ENCODE measurements around the gene CHST9. TPM values are rescaled to one million over a fixed set of nuclear protein-coding genes. Genes with fewer than 3 reads are reported as not detected.

CHST9 gene
- total and polyA plus RNA-seq, 10 donors, result 0.87 to 23.9 (median 8.4) TPM

DNA sequence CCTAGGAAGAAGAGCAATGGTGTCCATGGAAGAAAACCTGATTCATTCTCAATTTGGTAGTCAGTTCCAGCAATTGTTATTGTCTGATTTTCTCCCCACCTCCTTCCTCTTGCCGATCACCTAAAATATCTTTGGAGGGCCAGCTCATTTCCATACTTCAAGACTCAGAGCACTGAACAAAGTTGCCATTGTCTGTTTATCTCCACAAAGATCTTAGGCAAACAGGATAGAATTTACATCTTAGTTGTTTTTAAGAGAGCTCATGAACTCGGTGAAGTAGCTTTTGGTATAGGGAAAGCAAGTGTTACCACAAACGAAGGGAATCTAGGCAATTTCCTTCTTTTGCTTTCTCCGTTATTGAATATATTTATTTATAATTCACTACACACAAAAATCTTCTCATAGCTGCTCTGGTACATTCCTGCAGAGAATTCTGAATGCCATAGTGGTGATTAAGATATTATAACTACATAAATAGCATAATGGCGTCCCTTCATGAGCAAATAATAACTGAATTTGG, 41.5 kb upstream of the CHST9 start:
- Histone ChIP-seq H3K27ac (no peak overlapping the region), H3K36me3 (no peaks in the 10 kb centered on the region), H3K4me3 (no peak overlapping the region), H3K27me3 (replicated peaks in 1 of 7) (no peaks in the 10 kb centered on the region), H3K9me3 (peaks cover 0 to 10% (median 0%) of the 10 kb centered on the region in 8 donors), H3K4me1 (no peaks in the 10 kb centered on the region)
- no peak for TF ChIP-seq POLR2A (IDR thresholded peaks at IDR 0.05)
- TF ChIP-seq POLR2AphosphoS5 (IDR thresholded peaks at IDR 0.05), result no peak
- TF ChIP-seq, protein P1, sequence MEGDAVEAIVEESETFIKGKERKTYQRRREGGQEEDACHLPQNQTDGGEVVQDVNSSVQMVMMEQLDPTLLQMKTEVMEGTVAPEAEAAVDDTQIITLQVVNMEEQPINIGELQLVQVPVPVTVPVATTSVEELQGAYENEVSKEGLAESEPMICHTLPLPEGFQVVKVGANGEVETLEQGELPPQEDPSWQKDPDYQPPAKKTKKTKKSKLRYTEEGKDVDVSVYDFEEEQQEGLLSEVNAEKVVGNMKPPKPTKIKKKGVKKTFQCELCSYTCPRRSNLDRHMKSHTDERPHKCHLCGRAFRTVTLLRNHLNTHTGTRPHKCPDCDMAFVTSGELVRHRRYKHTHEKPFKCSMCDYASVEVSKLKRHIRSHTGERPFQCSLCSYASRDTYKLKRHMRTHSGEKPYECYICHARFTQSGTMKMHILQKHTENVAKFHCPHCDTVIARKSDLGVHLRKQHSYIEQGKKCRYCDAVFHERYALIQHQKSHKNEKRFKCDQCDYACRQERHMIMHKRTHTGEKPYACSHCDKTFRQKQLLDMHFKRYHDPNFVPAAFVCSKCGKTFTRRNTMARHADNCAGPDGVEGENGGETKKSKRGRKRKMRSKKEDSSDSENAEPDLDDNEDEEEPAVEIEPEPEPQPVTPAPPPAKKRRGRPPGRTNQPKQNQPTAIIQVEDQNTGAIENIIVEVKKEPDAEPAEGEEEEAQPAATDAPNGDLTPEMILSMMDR (IDR thresholded peaks at IDR 0.05 in 8 of 11, conservative IDR thresholded peaks at IDR 0.05 in 3 of 11), result no peak
- intact Hi-C loops (cut with DNase I; ENCODE audit: low total_unique reads), result no loop called here
- WGBS, 5 donors, result 57 to 72% (median 60%) methylated on average over 5 of the region's 5 CpGs
- no peak for DNase-seq

DNA sequence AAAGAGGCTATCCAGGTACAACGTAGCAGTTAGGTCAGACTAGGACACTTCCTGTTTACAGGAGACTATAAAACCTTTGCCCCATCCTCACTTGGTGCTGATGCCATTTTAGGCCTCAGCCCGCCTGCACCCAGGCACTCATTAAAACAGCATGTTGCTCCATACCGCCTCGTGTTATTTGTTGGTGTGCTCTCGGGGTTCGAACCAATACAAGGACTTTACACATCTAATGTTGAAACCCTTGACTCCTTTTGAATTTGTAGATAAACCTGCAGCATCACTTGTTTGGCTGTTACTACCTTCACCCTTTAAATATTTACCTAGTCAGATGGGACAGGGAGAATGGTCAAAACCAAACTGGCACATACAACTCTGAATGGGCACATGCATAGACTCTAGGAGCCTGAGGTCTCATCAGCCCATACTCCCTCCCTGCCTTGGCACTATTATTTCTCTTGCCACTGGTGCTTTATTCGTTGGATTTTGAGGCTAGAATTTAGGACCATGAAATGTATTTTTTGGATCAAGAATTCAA, 40.9 kb upstream of the CHST9 start:
- WGBS, 5 donors, result 81 to 89% (median 83%) methylated on average over 7 of the region's 7 CpGs
- TF ChIP-seq POLR2AphosphoS5 (IDR thresholded peaks at IDR 0.05), result no peak
- no peak for TF ChIP-seq POLR2A (IDR thresholded peaks at IDR 0.05)
- TF ChIP-seq, protein P1 (IDR thresholded peaks at IDR 0.05 in 8 of 11, conservative IDR thresholded peaks at IDR 0.05 in 3 of 11), result no peak
- no peak for DNase-seq
- Histone ChIP-seq H3K27ac (no peak overlapping the region), H3K4me3 (no peak overlapping the region), H3K36me3 (no peaks in the 10 kb centered on the region), H3K27me3 (replicated peaks in 1 of 7) (no peaks in the 10 kb centered on the region), H3K4me1 (no peaks in the 10 kb centered on the region), H3K9me3 (peaks cover 0 to 10% (median 0%) of the 10 kb centered on the region in 8 donors)
- intact Hi-C loops (cut with DNase I; ENCODE audit: low total_unique reads), result no loop called here

DNA sequence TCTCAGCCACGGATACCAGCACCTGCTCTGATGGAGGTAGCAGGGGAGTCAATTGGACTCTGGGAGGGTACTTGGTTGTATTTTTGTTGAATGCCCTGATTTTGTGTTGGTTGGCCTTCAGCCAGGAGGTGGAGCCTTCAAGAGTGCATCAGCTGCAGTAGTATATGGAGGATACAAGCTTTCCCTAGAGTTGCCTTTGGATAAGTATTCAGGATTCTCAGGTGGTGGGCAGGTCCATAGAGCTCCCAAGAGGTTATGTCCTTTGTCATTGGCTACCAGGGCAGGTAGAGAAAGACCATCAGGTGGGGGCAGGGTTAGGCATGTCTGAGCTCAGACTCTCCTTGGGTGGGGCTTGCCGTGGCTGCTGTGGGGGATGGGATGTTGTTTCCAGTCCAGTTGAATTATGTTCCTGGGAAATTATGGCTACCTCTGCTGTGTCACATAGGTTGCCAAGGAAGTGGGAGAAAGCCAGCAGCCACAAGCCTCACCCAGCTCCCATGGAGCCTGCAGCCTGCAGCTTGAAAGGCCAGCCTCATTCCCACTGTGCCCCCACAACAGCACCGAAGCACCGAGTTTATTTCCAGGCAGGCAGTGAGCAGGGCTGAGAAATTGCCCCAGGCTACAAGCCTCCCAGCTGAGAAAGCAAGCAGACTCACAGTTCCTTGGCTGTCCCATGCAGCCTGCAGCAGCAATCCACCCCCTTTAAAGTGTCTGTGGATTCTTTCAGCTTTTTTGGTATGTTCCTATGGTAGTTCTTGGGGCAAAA, 38.6 kb upstream of the CHST9 start:
- peaks cover 0 to 9% (median 0%) of the 10 kb centered on the region in 8 donors for H3K9me3 ChIP-seq
- H3K36me3 ChIP-seq, result no peaks in the 10 kb centered on the region
- WGBS, 5 donors, result 41 to 56% (median 49%) methylated on average over 4 of the region's 4 CpGs
- DNase-seq, result no peak
- no peak for TF ChIP-seq POLR2A (IDR thresholded peaks at IDR 0.05)
- TF ChIP-seq POLR2AphosphoS5 (IDR thresholded peaks at IDR 0.05), result no peak
- TF ChIP-seq, protein P1 (IDR thresholded peaks at IDR 0.05 in 8 of 11, conservative IDR thresholded peaks at IDR 0.05 in 3 of 11), result no peak
- intact Hi-C loops (cut with DNase I; ENCODE audit: low total_unique reads), result no loop called here
- no peak overlapping the region for H3K4me3 ChIP-seq
- no peaks in the 10 kb centered on the region for H3K27me3 ChIP-seq (replicated peaks in 1 of 7)
- H3K4me1 ChIP-seq, result no peaks in the 10 kb centered on the region
- no peak overlapping the region for H3K27ac ChIP-seq

DNA sequence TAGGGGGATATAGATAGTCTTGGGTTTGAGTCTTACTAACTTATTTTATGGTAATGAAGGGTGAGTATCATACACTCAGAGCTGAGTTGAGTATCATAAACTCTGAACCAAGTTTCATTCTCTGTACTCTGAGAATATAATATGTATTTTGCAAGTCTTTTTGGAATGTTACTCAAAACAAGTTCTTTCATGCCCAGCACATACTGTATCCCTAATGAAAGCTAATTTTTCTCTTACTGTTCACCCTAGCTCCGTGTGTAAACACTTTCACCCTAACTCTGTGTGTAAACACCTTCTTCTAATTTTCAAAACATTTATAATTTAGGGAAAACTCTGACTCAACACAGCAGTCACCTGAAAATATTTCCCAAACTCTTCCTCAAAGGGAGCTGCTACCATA, 29.7 kb upstream of the CHST9 start:
- Histone ChIP-seq H3K4me3 (no peak overlapping the region), H3K9me3 (peaks cover 0 to 8% (median 0%) of the 10 kb centered on the region in 8 donors), H3K4me1 (no peaks in the 10 kb centered on the region), H3K27me3 (replicated peaks in 1 of 7) (no peaks in the 10 kb centered on the region), H3K27ac (no peak overlapping the region), H3K36me3 (no peaks in the 10 kb centered on the region)
- no peak for TF ChIP-seq POLR2AphosphoS5 (IDR thresholded peaks at IDR 0.05)
- TF ChIP-seq POLR2A (IDR thresholded peaks at IDR 0.05), result no peak
- TF ChIP-seq, protein P1 (IDR thresholded peaks at IDR 0.05 in 8 of 11, conservative IDR thresholded peaks at IDR 0.05 in 3 of 11), result no peak
- intact Hi-C loops (cut with DNase I; ENCODE audit: low total_unique reads), result no loop called here
- WGBS, 5 donors, result 61 to 69% (median 67%) methylated on average over 1 of the region's 1 CpG
- no peak for DNase-seq
